Spinal cord (tissue), 4 donors: ENCODE measurements around the gene IRF6. TPM values are rescaled to one million over a fixed set of nuclear protein-coding genes. Genes with fewer than 3 reads are reported as not detected.

Experiments used
- polyA plus RNA-seq, 2 donors: library from polyadenylated mRNA; unstranded; fragments of 120-200 nt; gene quantifications; one replicate each; pipeline ENCODE4 v1.2.1, GENCODE V29; 2013; ENCODE audit not compliant: insufficient read length in 2 of 2
- total RNA-seq, 2 donors: library from RNA; depleted of rRNA in 1 of 2; stranded (reverse); fragments of 120-200 nt in 1 of 2; fragments of >200 nt in 1 of 2; gene quantifications; one replicate each; pipeline versions ENCODE4 v1.2.3 to v1.2.4, GENCODE V29; 2013 to 2014

IRF6 gene
- total and polyA plus RNA-seq, 4 donors, result 0.99 to 2.8 (median 1.2) TPM

Other genes with a start within 250 kb of the IRF6 start
- 1 to 10 TPM; 2.1 to 6.8 TPM for gene CAMK1G, start 222.4 kb downstream of the IRF6 start, total RNA-seq
- gene CAMK1G, start 222.4 kb downstream of the IRF6 start, polyA plus RNA-seq, result 10 to 100 TPM; 10.7 to 10.8 TPM
- 1 to 10 TPM in 1 of 2 donors, under 1 TPM in 1; 0.89 to 1.3 TPM for gene LAMB3, start 153.7 kb downstream of the IRF6 start, total RNA-seq
- gene LAMB3, start 153.7 kb downstream of the IRF6 start, polyA plus RNA-seq, result 1 to 10 TPM; 4.1 to 6.0 TPM
- gene G0S2, start 130.7 kb downstream of the IRF6 start, total RNA-seq, result 1 to 10 TPM; 1.7 to 6.1 TPM
- gene G0S2, start 130.7 kb downstream of the IRF6 start, polyA plus RNA-seq, result 1 to 10 TPM; 6.0 to 6.3 TPM
- gene HSD11B1, start 101.3 kb downstream of the IRF6 start, total RNA-seq, result under 1 TPM; 0.22 to 0.40 TPM
- gene HSD11B1, start 101.3 kb downstream of the IRF6 start, polyA plus RNA-seq, result under 1 TPM; 0.38 to 0.75 TPM
- 1 to 10 TPM; 1.1 to 2.8 TPM for gene TRAF3IP3, start 50.1 kb downstream of the IRF6 start, total RNA-seq
- gene TRAF3IP3, start 50.1 kb downstream of the IRF6 start, polyA plus RNA-seq, result 1 to 10 TPM in 1 of 2 donors, under 1 TPM in 1; 0.95 to 1.8 TPM
- 1 to 10 TPM; 2.6 to 3.6 TPM for gene C1orf74, start 21.6 kb downstream of the IRF6 start, total RNA-seq
- 1 to 10 TPM; 2.0 to 2.3 TPM for gene C1orf74, start 21.6 kb downstream of the IRF6 start, polyA plus RNA-seq
- 1 to 10 TPM; 7.6 to 9.0 TPM for gene UTP25, start 21.8 kb upstream of the IRF6 start, total RNA-seq
- 1 to 10 TPM; 6.5 to 7.2 TPM for gene UTP25, start 21.8 kb upstream of the IRF6 start, polyA plus RNA-seq
- gene SYT14, start 132.1 kb upstream of the IRF6 start, total RNA-seq, result 10 to 100 TPM in 1 of 2 donors, 1 to 10 TPM in 1; 8.5 to 25.1 TPM
- gene SYT14, start 132.1 kb upstream of the IRF6 start, polyA plus RNA-seq, result 1 to 10 TPM; 5.1 to 6.9 TPM